ENCODE measurements around the gene AHNAK2.

The AHNAK2 gene

GRCh38 chr14:105012171-105012985 lies 34.2 kb upstream of the AHNAK2 start:
- DNase-seq (ENCODE audit: extremely low read depth in 1 of 2, low read depth in 1 of 2): no peak

GRCh38 chr14:105011312-105011990 lies 33.3 kb upstream of the AHNAK2 start:
- no peak for DNase-seq (ENCODE audit: extremely low read depth in 1 of 2, low read depth in 1 of 2)

GRCh38 chr14:105010891-105011291 lies 32.7 kb upstream of the AHNAK2 start:
- DNase-seq (ENCODE audit: extremely low read depth in 1 of 2, low read depth in 1 of 2): no peak

- no peak for DNase-seq (ENCODE audit: extremely low read depth in 1 of 2, low read depth in 1 of 2)
These were observed 31.9 kb upstream of the AHNAK2 start for GRCh38 chr14:105010106-105010505.

GRCh38 chr14:105007593-105008264 lies 29.6 kb upstream of the AHNAK2 start:
- no peak for DNase-seq (ENCODE audit: extremely low read depth in 1 of 2, low read depth in 1 of 2)

GRCh38 chr14:105006831-105007592 lies 28.8 kb upstream of the AHNAK2 start:
- no peak for DNase-seq (ENCODE audit: extremely low read depth in 1 of 2, low read depth in 1 of 2)

GRCh38 chr14:105005929-105006830 lies 28.0 kb upstream of the AHNAK2 start:
- no peak for DNase-seq (ENCODE audit: extremely low read depth in 1 of 2, low read depth in 1 of 2)

- DNase-seq (ENCODE audit: extremely low read depth in 1 of 2, low read depth in 1 of 2): no peak
These were observed 27.3 kb upstream of the AHNAK2 start for GRCh38 chr14:105005329-105005928.

GRCh38 chr14:104999361-104999760 lies 21.2 kb upstream of the AHNAK2 start:
- no peak for DNase-seq (ENCODE audit: extremely low read depth in 1 of 2, low read depth in 1 of 2)

- DNase-seq (ENCODE audit: extremely low read depth in 1 of 2, low read depth in 1 of 2): no peak
These were observed 20.6 kb upstream of the AHNAK2 start for GRCh38 chr14:104998801-104999200.

- DNase-seq (ENCODE audit: extremely low read depth in 1 of 2, low read depth in 1 of 2): no peak
These were observed 18.3 kb upstream of the AHNAK2 start for GRCh38 chr14:104996483-104996882.

- no peak for DNase-seq (ENCODE audit: extremely low read depth in 1 of 2, low read depth in 1 of 2)
These were observed 17.9 kb upstream of the AHNAK2 start for GRCh38 chr14:104996032-104996431.

GRCh38 chr14:104994978-104995377 lies 16.8 kb upstream of the AHNAK2 start:
- no peak for DNase-seq (ENCODE audit: extremely low read depth in 1 of 2, low read depth in 1 of 2)

- no peak for DNase-seq (ENCODE audit: extremely low read depth in 1 of 2, low read depth in 1 of 2)
These were observed 15.8 kb upstream of the AHNAK2 start for GRCh38 chr14:104993808-104994591.

GRCh38 chr14:104993306-104993705 lies 15.1 kb upstream of the AHNAK2 start:
- no peak for DNase-seq (ENCODE audit: extremely low read depth in 1 of 2, low read depth in 1 of 2)

GRCh38 chr14:104992501-104992900 lies 14.3 kb upstream of the AHNAK2 start:
- no peak for DNase-seq (ENCODE audit: extremely low read depth in 1 of 2, low read depth in 1 of 2)

GRCh38 chr14:104991896-104992230 lies 13.7 kb upstream of the AHNAK2 start:
- no peak for DNase-seq (ENCODE audit: extremely low read depth in 1 of 2, low read depth in 1 of 2)

- no peak for DNase-seq (ENCODE audit: extremely low read depth in 1 of 2, low read depth in 1 of 2)
These were observed 11.8 kb upstream of the AHNAK2 start for GRCh38 chr14:104989951-104990303.

Measured in stimulated activated CD8-positive, alpha-beta memory T cell treated with anti-CD3 and anti-CD28 coated beads, Interleukin-7, amount 100 ng/mL, for 48 hours (primary cell).